HepG2 (cell line): ENCODE results near the gene FAM174B. TPM values are rescaled to one million over a fixed set of nuclear protein-coding genes. Genes with fewer than 3 reads are reported as not detected.

Experiments used
- ATAC-seq: fragments of 200-7000 bp; cut with Tn5 transposase; 3 replicates; pipeline ENCODE4 v1.9.1; 2020; ENCODE audit warnings: mild to moderate bottlenecking, moderate library complexity
- BruUV-seq: library from RNA; stranded (reverse); fragments of 400-500 nt; replicated peaks from 2 replicates; lab custom pipeline; 2021; lab: Mats Ljungman, UMichigan
- CTCF ChIA-PET: fragments of 300-600 bp; formaldehyde crosslinking; extraction: SDS; loops from one replicate; lab custom pipeline; 2021; ENCODE audit warnings: low total read pairs, inconsistent platforms, low intra/inter-chr PET ratio; lab: Yijun Ruan, JAX
- POLR2A ChIA-PET: fragments of 350-600 bp; sonication (Branson Sonifier 250); formaldehyde crosslinking; loops from one replicate; lab custom pipeline; 2020; ENCODE audit warnings: antibody characterized with exemption, inconsistent platforms; lab: Yijun Ruan, JAX
- DNase-seq: peaks from one replicate; pipeline ENCODE4 v3.0.0-alpha.2; 2015; ENCODE audit warnings: low spot score
- FAIRE-seq: peaks from 3 replicates; lab custom pipeline; 2011; peaks lifted over from hg19 to GRCh38; lab: Jason Lieb, UNC
- H2AFZ ChIP-seq: one replicate; pipeline ENCODE4 v1.6.1; 2011; ENCODE audit warnings: low read length, inconsistent platforms
- H3K27ac ChIP-seq: fragments of 300-600 bp; 3 replicates; pipeline ENCODE4 v1.8.0; 2011; ENCODE audit warnings: mixed run types, mild to moderate bottlenecking, mixed read lengths, low read length, inconsistent platforms; ENCODE audit not compliant: insufficient read depth; ENCODE audit errors: extremely low read length
- H3K27me3 ChIP-seq, 2 experiments: fragments of 200-600 bp in 1 of 2; 2 replicates in 1 of 2; 3 replicates in 1 of 2; pipeline versions ENCODE4 v1.6.0 to v1.8.0; 2011; ENCODE audit warnings: low read length in 2 of 2, mild to moderate bottlenecking in 2 of 2, moderate library complexity in 2 of 2, inconsistent platforms in 1 of 2; ENCODE audit not compliant: insufficient read depth in 2 of 2, control insufficient read depth in 1 of 2
- H3K36me3 ChIP-seq, 2 experiments: fragments of 200-600 bp in 1 of 2; replicated peaks in 1 of 2; 2 replicates in 1 of 2; 3 replicates in 1 of 2; pipeline versions ENCODE4 v1.5.1 to v1.8.0; 2011; ENCODE audit warnings: low read length in 2 of 2, inconsistent platforms in 1 of 2; ENCODE audit not compliant: insufficient read depth in 2 of 2, control insufficient read depth in 1 of 2
- H3K4me1 ChIP-seq: 2 replicates; pipeline ENCODE4 v1.5.1; 2012; ENCODE audit warnings: low read length, inconsistent platforms; ENCODE audit not compliant: insufficient read depth
- H3K4me2 ChIP-seq: 2 replicates; pipeline ENCODE4 v1.6.0; 2011; ENCODE audit warnings: low read depth, low read length, inconsistent platforms
- H3K4me3 ChIP-seq, 3 experiments: fragments of 200-600 bp in 1 of 3; sonication (generic), shearing (Covaris generic) in 1 of 3; replicated peaks in 1 of 3; 2 replicates each; pipeline ENCODE4 v1.5.1; 2011 to 2016; ENCODE audit warnings: low read length in 3 of 3, inconsistent platforms in 2 of 3, low read depth in 2 of 3, mild to moderate bottlenecking in 2 of 3, control low read depth in 1 of 3, mixed read lengths in 1 of 3; ENCODE audit not compliant: insufficient read depth in 1 of 3
- H3K79me2 ChIP-seq: one replicate; pipeline ENCODE4 v1.6.1; 2011; ENCODE audit warnings: low read length, inconsistent platforms; ENCODE audit not compliant: insufficient read depth
- H3K9ac ChIP-seq: 2 replicates; pipeline ENCODE4 v1.6.0; 2011; ENCODE audit warnings: mild to moderate bottlenecking, low read depth, low read length, inconsistent platforms; ENCODE audit not compliant: insufficient read depth
- H3K9me3 ChIP-seq: 2 replicates; pipeline ENCODE4 v1.5.1; 2012; ENCODE audit warnings: mild to moderate bottlenecking, low read length
- H4K20me1 ChIP-seq: 2 replicates; pipeline ENCODE4 v1.6.0; 2011; ENCODE audit warnings: inconsistent platforms, mild to moderate bottlenecking, low read length, moderate library complexity; ENCODE audit not compliant: insufficient read depth
- CBFB ChIP-seq: sonication (generic); formaldehyde crosslinking; IDR thresholded peaks from 2 replicates; pipeline ENCODE4 v1.4.0; 2020; ENCODE audit warnings: missing genetic modification reagents
- FOSL1 ChIP-seq: sonication (generic); formaldehyde crosslinking; IDR thresholded peaks from 2 replicates; pipeline ENCODE4 v1.9.0; 2021; ENCODE audit warnings: missing genetic modification reagents, borderline replicate concordance
- JUND ChIP-seq: sonication (generic); formaldehyde crosslinking; IDR thresholded peaks from 2 replicates; pipeline ENCODE4 v1.8.0; 2022; ENCODE audit warnings: mild to moderate bottlenecking, missing genetic modification reagents
- KLF16 ChIP-seq, 2 experiments: sonication (generic) in 1 of 2; formaldehyde crosslinking in 1 of 2; IDR thresholded peaks; 2 replicates each; pipeline versions ENCODE4 v1.6.1 to v1.8.0; 2016 to 2023; ENCODE audit warnings: missing genetic modification reagents in 2 of 2, missing compliant biosample characterization in 1 of 2
- PTBP1 ChIP-seq: fragments of 200-400 bp; formaldehyde crosslinking; IDR thresholded peaks from 2 replicates; pipeline ENCODE4 v1.6.1; 2018; ENCODE audit warnings: low read length, low read depth; ENCODE audit not compliant: poor library complexity, severe bottlenecking
- SALL2 ChIP-seq: sonication (generic); formaldehyde crosslinking; IDR thresholded peaks from 2 replicates; pipeline ENCODE4 v1.8.1; 2023; ENCODE audit warnings: mild to moderate bottlenecking, missing genetic modification reagents, inconsistent platforms
- SCMH1 ChIP-seq: sonication (generic); formaldehyde crosslinking; IDR thresholded peaks from 2 replicates; pipeline ENCODE4 v1.9.0; 2021; ENCODE audit warnings: missing genetic modification reagents, mild to moderate bottlenecking, borderline replicate concordance
- SNAPC2 ChIP-seq: sonication (generic); formaldehyde crosslinking; IDR thresholded peaks from 2 replicates; pipeline ENCODE4 v1.8.1; 2022; ENCODE audit warnings: mild to moderate bottlenecking, missing genetic modification reagents
- SOX6 ChIP-seq, 2 experiments: fragments of 450-650 bp in 1 of 2; sonication (generic) in 1 of 2; formaldehyde crosslinking in 1 of 2; IDR thresholded peaks; 2 replicates each; pipeline versions ENCODE4 v1.4.0 to v1.6.1; 2017 to 2020; ENCODE audit warnings: antibody characterized with exemption in 1 of 2, mild to moderate bottlenecking in 1 of 2, missing genetic modification reagents in 1 of 2
- YEATS2 ChIP-seq: sonication (generic); formaldehyde crosslinking; IDR thresholded peaks from 2 replicates; pipeline ENCODE4 v1.4.0; 2020; ENCODE audit warnings: missing genetic modification reagents, borderline replicate concordance
- ZNF205 ChIP-seq: IDR thresholded peaks from 2 replicates; pipeline ENCODE4 v1.6.1; 2018; ENCODE audit warnings: missing biosample characterization, missing genetic modification reagents
- ZNF335 ChIP-seq: sonication (generic); formaldehyde crosslinking; IDR thresholded peaks from 2 replicates; pipeline ENCODE4 v1.4.0; 2020; ENCODE audit warnings: missing genetic modification reagents
- ZNF550 ChIP-seq: sonication (generic); formaldehyde crosslinking; IDR thresholded peaks from 2 replicates; pipeline ENCODE4 v1.4.0; 2020; ENCODE audit warnings: mild to moderate bottlenecking, missing genetic modification reagents, borderline replicate concordance
- WGBS: methylation state at CpG from one replicate; pipeline ENCODE4 v1.1.6; 2017; ENCODE audit warnings: low lambda C conversion rate; 5-methylcytosine and 5-hydroxymethylcytosine counted together
- in situ Hi-C: cut with HindIII; loops from 2 replicates; pipeline ENCODE4 v1.10.0; 2017; ENCODE audit warnings: low pct_unique_long_range_greater_than_20kb; ENCODE audit not compliant: extremely low pct_ligation_motif_present
- intact Hi-C: fragments of 100-400 bp; cut with micrococcal nuclease; formaldehyde crosslinking; loops from one replicate; pipeline ENCODE4 v1.10.0; 2022; ENCODE audit not compliant: unreplicated experiment
- polyA plus RNA-seq, 8 experiments: library from polyadenylated mRNA; depleted of rRNA in 3 of 8; stranded (reverse) in 7 of 8; unstranded in 1 of 8; fragments of >200 nt; fragmentation: Illumina TruSeq in 4 of 8; extraction: Trizol in 4 of 8; gene quantifications; 2 replicates each; pipeline versions ENCODE4 v1.2.1 to v1.2.3, GENCODE V29; 2011 to 2016; ENCODE audit warnings: low read depth in 4 of 8, missing spikeins in 1 of 8, mixed read lengths in 1 of 8; ENCODE audit not compliant: insufficient read depth in 1 of 8
- total RNA-seq, 5 experiments: library from RNA; depleted of rRNA; stranded (reverse); fragments of >200 nt; fragmentation: Illumina TruSeq; extraction: Trizol; gene quantifications; 2 replicates each; pipeline ENCODE4 v1.2.3, GENCODE V29; 2016; ENCODE audit warnings: low read depth in 1 of 5
- TF ChIP-seq, protein P1 (sequence below): sonication (generic); formaldehyde crosslinking; IDR thresholded peaks from 2 replicates; pipeline ENCODE4 v1.4.0; 2020; ENCODE audit warnings: mild to moderate bottlenecking, low read depth, missing genetic modification reagents
- TF ChIP-seq, protein P2 (sequence below): sonication (generic); formaldehyde crosslinking; conservative IDR thresholded peaks from 2 replicates; pipeline ENCODE4 v1.4.0; 2020; ENCODE audit warnings: missing genetic modification reagents

FAM174B gene
- total and polyA plus RNA-seq, 2 of the 13 experiments (the other 11 are each of a cell fraction or from before 2014, with no cell fraction given): 0.90 to 2.1 TPM

DNA sequence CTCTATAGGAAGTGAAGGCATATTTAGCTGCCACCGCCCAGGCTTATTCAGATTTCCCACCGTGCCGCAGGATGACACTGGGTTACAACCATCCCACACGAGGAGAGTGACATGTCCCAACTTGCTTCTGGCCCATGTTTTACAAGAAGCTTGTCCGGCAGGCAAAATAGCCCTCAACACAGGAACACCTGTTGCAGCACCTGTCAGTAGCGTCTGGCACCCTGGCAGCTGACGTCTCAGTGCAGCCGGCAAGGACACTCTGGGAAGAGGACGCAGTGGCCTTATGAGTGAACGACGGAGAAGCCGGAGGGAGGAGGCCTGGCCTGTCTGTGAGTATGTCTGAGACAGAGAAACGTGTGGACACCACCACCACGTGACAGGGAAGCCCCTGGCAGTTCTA is 32.1 kb downstream of the FAM174B start:
- in situ Hi-C loops (no loop called here), intact Hi-C loops (no loop called here)
- no peak overlapping the region for H3K27ac ChIP-seq
- H4K20me1 ChIP-seq: no peaks in the 10 kb centered on the region
- ATAC-seq (no peak), FAIRE-seq (no peak), DNase-seq (no peak)
- peaks cover 0 to 5% of the 10 kb centered on the region in 2 experiments; a peak in 1 of 5 replicates for H3K27me3 ChIP-seq
- peaks cover 9% of the 10 kb centered on the region for H3K4me1 ChIP-seq
- CTCF ChIA-PET: no interaction called here
- H3K4me3 ChIP-seq: no peak overlapping the region
- H3K9me3 ChIP-seq: no peaks in the 10 kb centered on the region
- POLR2A ChIA-PET: no interaction called here
- BruUV-seq: no TSS peak
- 40% methylated on average over 12 of the region's 14 CpGs for WGBS
- no peaks in the 10 kb centered on the region for H3K79me2 ChIP-seq
- no peaks in the 10 kb centered on the region for H3K36me3 ChIP-seq
- TF ChIP-seq ZNF335 (no peak), ZNF205 (CRISPR knock-in tag) (no peak), ZNF550 (CRISPR knock-in tag) (no peak), CBFB (CRISPR knock-in tag) (no peak), KLF16 (CRISPR knock-in tag; IDR thresholded peaks at IDR 0.05) (no peak), SCMH1 (no peak), SNAPC2 (CRISPR knock-in tag) (no peak), JUND (CRISPR knock-in tag) (no peak), SOX6 (IDR thresholded peaks at IDR 0.05) (no peak), SOX6 (CRISPR knock-in tag; IDR thresholded peaks at IDR 0.05) (no peak), PTBP1 (no peak), FOSL1 (CRISPR knock-in tag) (no peak), YEATS2 (CRISPR knock-in tag) (no peak), SALL2 (CRISPR knock-in tag) (no peak)
- TF ChIP-seq, protein P1, sequence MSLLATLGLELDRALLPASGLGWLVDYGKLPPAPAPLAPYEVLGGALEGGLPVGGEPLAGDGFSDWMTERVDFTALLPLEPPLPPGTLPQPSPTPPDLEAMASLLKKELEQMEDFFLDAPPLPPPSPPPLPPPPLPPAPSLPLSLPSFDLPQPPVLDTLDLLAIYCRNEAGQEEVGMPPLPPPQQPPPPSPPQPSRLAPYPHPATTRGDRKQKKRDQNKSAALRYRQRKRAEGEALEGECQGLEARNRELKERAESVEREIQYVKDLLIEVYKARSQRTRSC: no peak
- TF ChIP-seq, protein P2, sequence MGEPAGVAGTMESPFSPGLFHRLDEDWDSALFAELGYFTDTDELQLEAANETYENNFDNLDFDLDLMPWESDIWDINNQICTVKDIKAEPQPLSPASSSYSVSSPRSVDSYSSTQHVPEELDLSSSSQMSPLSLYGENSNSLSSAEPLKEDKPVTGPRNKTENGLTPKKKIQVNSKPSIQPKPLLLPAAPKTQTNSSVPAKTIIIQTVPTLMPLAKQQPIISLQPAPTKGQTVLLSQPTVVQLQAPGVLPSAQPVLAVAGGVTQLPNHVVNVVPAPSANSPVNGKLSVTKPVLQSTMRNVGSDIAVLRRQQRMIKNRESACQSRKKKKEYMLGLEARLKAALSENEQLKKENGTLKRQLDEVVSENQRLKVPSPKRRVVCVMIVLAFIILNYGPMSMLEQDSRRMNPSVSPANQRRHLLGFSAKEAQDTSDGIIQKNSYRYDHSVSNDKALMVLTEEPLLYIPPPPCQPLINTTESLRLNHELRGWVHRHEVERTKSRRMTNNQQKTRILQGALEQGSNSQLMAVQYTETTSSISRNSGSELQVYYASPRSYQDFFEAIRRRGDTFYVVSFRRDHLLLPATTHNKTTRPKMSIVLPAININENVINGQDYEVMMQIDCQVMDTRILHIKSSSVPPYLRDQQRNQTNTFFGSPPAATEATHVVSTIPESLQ: no peak
- no peak overlapping the region for H3K4me2 ChIP-seq
- no peak overlapping the region for H2AFZ ChIP-seq
- no peak overlapping the region for H3K9ac ChIP-seq
